Neural cell (in vitro differentiated cells): ENCODE measurements around the gene P3H2. TPM values are rescaled to one million over a fixed set of nuclear protein-coding genes. Genes with fewer than 3 reads are reported as not detected.

Experiments
- H2AFZ ChIP-seq: fragments of 200-600, 300-800 bp; sonication (generic), shearing (Covaris generic); 2 replicates; pipeline ENCODE4 v1.6.0; 2014; ENCODE audit warnings: low read depth, mild to moderate bottlenecking, antibody characterized with exemption, low read length, moderate library complexity
- H3F3A ChIP-seq: fragments of 200-600 bp; shearing (Covaris generic); 2 replicates; pipeline ENCODE4 v1.6.1; 2016; ENCODE audit warnings: mild to moderate bottlenecking, moderate library complexity, mixed read lengths, antibody characterized with exemption, low read length; ENCODE audit not compliant: insufficient read depth, poor library complexity, severe bottlenecking
- H3K27ac ChIP-seq: fragments of 200-600, 300-800 bp; sonication (generic), shearing (Covaris generic); 2 replicates; pipeline ENCODE4 v1.5.1; 2014; ENCODE audit warnings: mild to moderate bottlenecking, low read length, moderate library complexity
- H3K27me3 ChIP-seq: fragments of 300-800, 200-600 bp; sonication (generic), shearing (Covaris generic); 2 replicates; pipeline ENCODE4 v1.6.0; 2014; ENCODE audit warnings: mild to moderate bottlenecking, low read depth, low read length, moderate library complexity; ENCODE audit not compliant: insufficient read depth
- H3K36me3 ChIP-seq: fragments of 300-800, 200-600 bp; sonication (generic), shearing (Covaris generic); 2 replicates; pipeline ENCODE4 v1.5.1; 2014; ENCODE audit warnings: mild to moderate bottlenecking, antibody characterized with exemption, low read length, moderate library complexity; ENCODE audit not compliant: insufficient read depth
- H3K4me2 ChIP-seq: fragments of 300-800, 200-600 bp; sonication (generic), shearing (Covaris generic); 2 replicates; pipeline ENCODE4 v1.6.0; 2014; ENCODE audit warnings: mild to moderate bottlenecking, low read length
- H3K4me3 ChIP-seq: fragments of 300-800, 200-600 bp; sonication (generic), shearing (Covaris generic); 2 replicates; pipeline ENCODE4 v1.5.1; 2014; ENCODE audit warnings: mild to moderate bottlenecking, low read length, moderate library complexity
- H3K79me2 ChIP-seq: fragments of 200-600 bp; shearing (Covaris generic); replicated peaks from 2 replicates; pipeline ENCODE4 v1.6.0; 2014; ENCODE audit warnings: mild to moderate bottlenecking, low read length, moderate library complexity; ENCODE audit not compliant: insufficient read depth
- H3K9ac ChIP-seq: fragments of 300-800, 200-600 bp; sonication (generic), shearing (Covaris generic); 2 replicates; pipeline ENCODE4 v1.6.1; 2016; ENCODE audit warnings: mild to moderate bottlenecking, low read length, mixed read lengths
- H3K9me2 ChIP-seq: fragments of 200-600 bp; shearing (Covaris generic); 2 replicates; pipeline ENCODE4 v1.6.1; 2016; ENCODE audit warnings: mild to moderate bottlenecking, low read length, mixed read lengths; ENCODE audit not compliant: insufficient read depth
- H3K9me3 ChIP-seq: fragments of 200-600, 300-800 bp; sonication (generic), shearing (Covaris generic); 2 replicates; pipeline ENCODE4 v1.6.1; 2016; ENCODE audit warnings: mild to moderate bottlenecking, mixed run types, low read length, moderate library complexity, mixed read lengths
- H4K20me1 ChIP-seq: fragments of 200-600 bp; shearing (Covaris generic); 2 replicates; pipeline ENCODE4 v1.6.1; 2016; ENCODE audit warnings: mild to moderate bottlenecking, mixed run types; ENCODE audit not compliant: insufficient read depth
- EP300 ChIP-seq: fragments of 450-650 bp; conservative IDR thresholded peaks from 2 replicates; pipeline ENCODE4 v1.6.1; 2014; ENCODE audit warnings: antibody characterized with exemption, mild to moderate bottlenecking, moderate library complexity; ENCODE audit not compliant: poor library complexity, severe bottlenecking
- EZH2 ChIP-seq: fragments of 200-600, 300-800 bp; shearing (Covaris generic), sonication (generic); IDR thresholded peaks from 2 replicates; pipeline ENCODE4 v1.6.1; 2014; ENCODE audit warnings: antibody characterized with exemption, low read length, borderline replicate concordance, mild to moderate bottlenecking; ENCODE audit not compliant: insufficient read depth, poor library complexity, severe bottlenecking
- MXI1 ChIP-seq: fragments of 450-650 bp; conservative IDR thresholded peaks from 2 replicates; pipeline ENCODE4 v1.6.1; 2014; ENCODE audit warnings: antibody characterized with exemption, mild to moderate bottlenecking; ENCODE audit not compliant: poor library complexity, severe bottlenecking
- POLR2AphosphoS5 ChIP-seq: IDR thresholded peaks from 2 replicates; pipeline ENCODE4 v1.6.1; 2012
- RAD21 ChIP-seq: fragments of 450-650 bp; conservative IDR thresholded peaks from 2 replicates; pipeline ENCODE4 v1.6.1; 2014; ENCODE audit warnings: antibody characterized with exemption, mild to moderate bottlenecking, moderate library complexity
- REST ChIP-seq: IDR thresholded peaks from 2 replicates; pipeline ENCODE4 v1.6.1; 2012; ENCODE audit warnings: borderline replicate concordance
- SMC3 ChIP-seq: fragments of 450-650 bp; conservative IDR thresholded peaks from 2 replicates; pipeline ENCODE4 v1.6.1; 2014; ENCODE audit warnings: antibody characterized with exemption, mild to moderate bottlenecking, moderate library complexity; ENCODE audit not compliant: poor library complexity
- TAF1 ChIP-seq: IDR thresholded peaks from 2 replicates; pipeline ENCODE4 v1.6.1; 2012; ENCODE audit warnings: low read depth
- polyA plus RNA-seq: library from polyadenylated mRNA; depleted of rRNA; stranded (reverse); fragments of >200 nt; gene quantifications from 2 replicates; pipeline ENCODE4 v1.2.3, GENCODE V29; 2014
- TF ChIP-seq, protein P1 (sequence below): fragments of 450-650 bp; IDR thresholded peaks from 2 replicates; pipeline ENCODE4 v1.5.1; 2014; ENCODE audit warnings: antibody characterized with exemption, mild to moderate bottlenecking, moderate library complexity; ENCODE audit not compliant: poor library complexity, severe bottlenecking

Gene P3H2
- polyA plus RNA-seq, 1 donor from 2014 or later: 0.68 TPM

- H3K79me2 ChIP-seq: no peaks in the 10 kb centered on the region
- no peaks in the 10 kb centered on the region for H3K36me3 ChIP-seq
- H3K27me3 ChIP-seq: no peaks in the 10 kb centered on the region
- no peaks in the 10 kb centered on the region for H3F3A ChIP-seq
- H3K4me3 ChIP-seq: no peak overlapping the region
- no peak overlapping the region for H3K9ac ChIP-seq
- H3K4me2 ChIP-seq: no peak overlapping the region
- TF ChIP-seq TAF1 (no peak), EZH2 (no peak), POLR2AphosphoS5 (no peak), RAD21 (no peak), SMC3 (no peak), MXI1 (no peak), EP300 (no peak), REST (no peak)
- TF ChIP-seq, protein P1, sequence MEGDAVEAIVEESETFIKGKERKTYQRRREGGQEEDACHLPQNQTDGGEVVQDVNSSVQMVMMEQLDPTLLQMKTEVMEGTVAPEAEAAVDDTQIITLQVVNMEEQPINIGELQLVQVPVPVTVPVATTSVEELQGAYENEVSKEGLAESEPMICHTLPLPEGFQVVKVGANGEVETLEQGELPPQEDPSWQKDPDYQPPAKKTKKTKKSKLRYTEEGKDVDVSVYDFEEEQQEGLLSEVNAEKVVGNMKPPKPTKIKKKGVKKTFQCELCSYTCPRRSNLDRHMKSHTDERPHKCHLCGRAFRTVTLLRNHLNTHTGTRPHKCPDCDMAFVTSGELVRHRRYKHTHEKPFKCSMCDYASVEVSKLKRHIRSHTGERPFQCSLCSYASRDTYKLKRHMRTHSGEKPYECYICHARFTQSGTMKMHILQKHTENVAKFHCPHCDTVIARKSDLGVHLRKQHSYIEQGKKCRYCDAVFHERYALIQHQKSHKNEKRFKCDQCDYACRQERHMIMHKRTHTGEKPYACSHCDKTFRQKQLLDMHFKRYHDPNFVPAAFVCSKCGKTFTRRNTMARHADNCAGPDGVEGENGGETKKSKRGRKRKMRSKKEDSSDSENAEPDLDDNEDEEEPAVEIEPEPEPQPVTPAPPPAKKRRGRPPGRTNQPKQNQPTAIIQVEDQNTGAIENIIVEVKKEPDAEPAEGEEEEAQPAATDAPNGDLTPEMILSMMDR: no peak
- no peak overlapping the region for H2AFZ ChIP-seq
- no peak overlapping the region for H3K27ac ChIP-seq
- H4K20me1 ChIP-seq: no peaks in the 10 kb centered on the region
- H3K9me2 ChIP-seq: no peaks in the 10 kb centered on the region
- no peaks in the 10 kb centered on the region for H3K9me3 ChIP-seq
Observed at GRCh38 chr3:189927975-189928895, 192.5 kb downstream of the P3H2 start.

DNA sequence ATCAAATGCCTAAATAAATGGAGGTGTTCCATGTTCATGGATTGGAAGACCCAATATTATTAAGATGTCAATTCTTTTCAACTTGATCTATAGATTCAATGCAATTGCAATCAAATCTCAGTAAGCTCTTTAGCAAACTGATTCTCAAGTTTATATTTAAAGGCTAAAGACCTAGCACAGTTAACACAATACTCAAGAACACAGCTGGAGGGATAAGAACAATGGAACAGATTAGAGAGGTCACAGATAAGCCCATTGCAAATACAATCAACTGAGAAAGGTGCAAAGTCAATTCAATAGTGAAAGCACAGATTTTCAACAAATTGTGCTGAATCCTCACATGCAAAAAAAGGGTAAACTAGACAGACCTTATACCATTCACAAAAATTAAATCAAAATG, 198.9 kb downstream of the P3H2 start:
- Histone ChIP-seq H3K27me3 (no peaks in the 10 kb centered on the region), H3K27ac (no peak overlapping the region), H3F3A (no peaks in the 10 kb centered on the region), H4K20me1 (no peaks in the 10 kb centered on the region), H3K9me2 (no peaks in the 10 kb centered on the region), H3K4me2 (no peak overlapping the region), H2AFZ (no peak overlapping the region), H3K79me2 (no peaks in the 10 kb centered on the region), H3K9me3 (no peaks in the 10 kb centered on the region), H3K9ac (no peak overlapping the region), H3K36me3 (no peaks in the 10 kb centered on the region), H3K4me3 (no peak overlapping the region)
- TF ChIP-seq, protein P1: no peak
- TF ChIP-seq EZH2 (no peak), POLR2AphosphoS5 (no peak), EP300 (no peak)
